B cell (primary cell): Measurements from ENCODE around the gene SLC16A7.

Experiments
- EZH2 ChIP-seq: IDR thresholded peaks from 2 replicates; pipeline ENCODE4 v1.6.1; 2012; ENCODE audit warnings: borderline replicate concordance, low read depth, mild to moderate bottlenecking, moderate library complexity, low read length; ENCODE audit not compliant: insufficient read depth, poor library complexity, severe bottlenecking
- TF ChIP-seq, protein P1 (sequence below): fragments of 200-600 bp; IDR thresholded peaks from one replicate; pipeline ENCODE4 v1.8.0; 2022; ENCODE audit warnings: antibody characterized with exemption, mild to moderate bottlenecking

DNA sequence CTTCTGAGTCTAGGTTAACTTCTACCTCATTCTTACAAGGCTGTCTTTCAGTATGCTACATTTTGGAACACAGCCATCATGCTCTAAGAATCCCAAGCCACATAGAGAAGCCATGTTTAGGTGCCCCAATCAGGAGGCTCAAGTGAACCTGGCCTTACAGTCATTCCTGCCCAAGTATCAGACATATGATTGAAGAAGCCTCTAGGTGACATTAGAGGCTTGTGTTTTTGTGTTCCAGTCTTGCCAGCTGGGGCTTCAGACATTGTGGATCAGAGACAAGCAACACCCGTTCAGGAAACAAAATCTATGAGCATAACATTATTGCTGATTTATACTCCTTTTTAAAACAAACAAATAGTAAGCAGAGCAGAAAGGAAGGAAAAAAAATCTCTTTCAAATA lies 8.1 kb upstream of the SLC16A7 start:
- TF ChIP-seq, protein P1, sequence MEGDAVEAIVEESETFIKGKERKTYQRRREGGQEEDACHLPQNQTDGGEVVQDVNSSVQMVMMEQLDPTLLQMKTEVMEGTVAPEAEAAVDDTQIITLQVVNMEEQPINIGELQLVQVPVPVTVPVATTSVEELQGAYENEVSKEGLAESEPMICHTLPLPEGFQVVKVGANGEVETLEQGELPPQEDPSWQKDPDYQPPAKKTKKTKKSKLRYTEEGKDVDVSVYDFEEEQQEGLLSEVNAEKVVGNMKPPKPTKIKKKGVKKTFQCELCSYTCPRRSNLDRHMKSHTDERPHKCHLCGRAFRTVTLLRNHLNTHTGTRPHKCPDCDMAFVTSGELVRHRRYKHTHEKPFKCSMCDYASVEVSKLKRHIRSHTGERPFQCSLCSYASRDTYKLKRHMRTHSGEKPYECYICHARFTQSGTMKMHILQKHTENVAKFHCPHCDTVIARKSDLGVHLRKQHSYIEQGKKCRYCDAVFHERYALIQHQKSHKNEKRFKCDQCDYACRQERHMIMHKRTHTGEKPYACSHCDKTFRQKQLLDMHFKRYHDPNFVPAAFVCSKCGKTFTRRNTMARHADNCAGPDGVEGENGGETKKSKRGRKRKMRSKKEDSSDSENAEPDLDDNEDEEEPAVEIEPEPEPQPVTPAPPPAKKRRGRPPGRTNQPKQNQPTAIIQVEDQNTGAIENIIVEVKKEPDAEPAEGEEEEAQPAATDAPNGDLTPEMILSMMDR, result no peak
- no peak for TF ChIP-seq EZH2
